ENCODE measurements around the gene PIGM. TPM values are rescaled to one million over a fixed set of nuclear protein-coding genes. Genes with fewer than 3 reads are reported as not detected.

The PIGM gene
- polyA plus RNA-seq, 2 of the 4 experiments (the other 2 are of a cell fraction): 5.0 to 7.2 TPM

- Histone ChIP-seq H3K4me1 (no peaks in the 10 kb centered on the region), H3K9me3 (no peaks in the 10 kb centered on the region), H3K4me3 (peak within 1 kb of the TSS; percentile 48), H3K27ac (no peak within 1 kb of the TSS; a peak in 1 of 6 replicates), H3K4me2 (peak within 1 kb of the TSS; percentile 91)
- DNase-seq (ENCODE audit: low read depth in 1 of 2, low spot score in 1 of 2) (no peak), ATAC-seq (peak; percentile 69 to 72), FAIRE-seq (no peak)
- TF ChIP-seq MAX (IDR thresholded peaks at IDR 0.05) (no peak), SREBF2 (IDR thresholded peaks at IDR 0.05) (no peak)
- WGBS (ENCODE audit: missing lambda C conversion rate): 33% methylated on average over 18 of the region's 32 CpGs
- ChIA-PET CTCF (interaction anchor here (0.9 to 30.0 kb wide), 4 partner anchors 14 to 64 kb away, joined by 3 to 409 read pairs (median 14); partner anchors contain the start of gene KCNJ9), POLR2A (no interaction called here)
Measured at GRCh38 chr1:160069460-160070231, 37.9 kb upstream of the PIGM start, which contains the start of gene KCNJ10. KCNJ10 (minus strand) TSS chr1:160070160; CDS start chr1:160042532, 27,628 bp downstream.

GRCh38 chr1:160068225-160068624 is 36.4 kb upstream of the PIGM start:
- POLR2A ChIA-PET: no interaction called here
- TF ChIP-seq RARB (CRISPR knock-in tag; IDR thresholded peaks at IDR 0.05) (no peak), REST (IDR thresholded peaks at IDR 0.05) (no peak), ZC3H11A (IDR thresholded peaks at IDR 0.05) (no peak), KDM5A (IDR thresholded peaks at IDR 0.05) (no peak), TFCP2L1 (CRISPR knock-in tag; IDR thresholded peaks at IDR 0.05) (no peak), CEBPB (IDR thresholded peaks at IDR 0.05) (no peak)
- CTCF ChIA-PET: interaction anchor here (0.9 to 30.0 kb wide), 4 partner anchors 15 to 63 kb away, joined by 3 to 409 read pairs (median 8); partner anchors contain the start of gene KCNJ9
- no peak for ATAC-seq
- H3K27ac ChIP-seq: no peak overlapping the region
- no peaks in the 10 kb centered on the region for H3K9me3 ChIP-seq
- H3K4me3 ChIP-seq: no peak overlapping the region
- WGBS (ENCODE audit: missing lambda C conversion rate): 42% methylated on average over 4 of the region's 5 CpGs
- H3K4me2 ChIP-seq: no peak overlapping the region
- no peaks in the 10 kb centered on the region for H3K4me1 ChIP-seq
- DNase-seq (ENCODE audit: low read depth in 1 of 2, low spot score in 1 of 2): no peak
- no peak for FAIRE-seq

GRCh38 chr1:160066829-160067745 is 35.3 kb upstream of the PIGM start:
- 47% methylated on average over 6 of the region's 6 CpGs for WGBS (ENCODE audit: missing lambda C conversion rate)
- Histone ChIP-seq H3K4me2 (no peak overlapping the region), H3K27ac (no peak overlapping the region), H3K4me3 (no peak overlapping the region), H3K9me3 (no peaks in the 10 kb centered on the region), H3K4me1 (no peaks in the 10 kb centered on the region)
- ChIA-PET POLR2A (no interaction called here), CTCF (interaction anchor here (1.0 to 30.0 kb wide), 6 partner anchors 9 to 59 kb away, joined by 3 to 409 read pairs (median 6); partner anchors contain the start of gene KCNJ9)
- FAIRE-seq: no peak
- no peak for DNase-seq (ENCODE audit: low read depth in 1 of 2, low spot score in 1 of 2)
- ATAC-seq: no peak
- TF ChIP-seq MYC (IDR thresholded peaks at IDR 0.05; ENCODE audit: borderline replicate concordance, low read length) (no peak), HOXA7 (CRISPR knock-in tag; IDR thresholded peaks at IDR 0.05) (no peak), ZNF302 (CRISPR knock-in tag; IDR thresholded peaks at IDR 0.05) (no peak), ZFP36 (IDR thresholded peaks at IDR 0.05; ENCODE audit: borderline replicate concordance, partially characterized antibody) (no peak), BCL3 (IDR thresholded peaks at IDR 0.05) (no peak)

Data from A549 (cell line).